ENCODE measurements around the gene NR3C2.

DNA sequence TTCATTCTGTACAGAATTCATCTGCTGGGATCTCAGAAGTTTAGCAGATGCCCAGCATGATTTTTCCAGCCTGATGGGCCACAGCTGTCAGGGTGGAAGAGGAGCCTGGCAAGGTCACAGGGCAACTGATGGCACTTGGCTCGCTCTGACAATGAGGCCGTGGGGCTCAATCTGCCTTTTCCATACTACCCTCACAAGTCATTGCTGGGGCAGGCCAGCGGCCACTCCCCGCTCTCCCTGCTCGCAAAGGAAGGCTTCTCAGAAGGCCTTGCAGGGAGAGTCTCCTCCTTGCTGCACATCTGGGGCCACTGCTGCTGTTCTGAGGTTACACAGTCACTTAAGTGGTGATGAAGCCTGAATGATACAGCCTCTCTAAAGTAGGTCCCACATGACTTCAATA is 349.1 kb downstream of the NR3C2 start:
- no peak for TF ChIP-seq CTCF (conservative IDR thresholded peaks at IDR 0.05; ENCODE audit: low read depth in 2 of 2)
- no peak for TF ChIP-seq EZH2 (IDR thresholded peaks at IDR 0.05; ENCODE audit: low read depth, unreplicated experiment)
- no peak for TF ChIP-seq JUNB (IDR thresholded peaks at IDR 0.05; ENCODE audit: unreplicated experiment)
- no peak for TF ChIP-seq STAT1 (IDR thresholded peaks at IDR 0.05; ENCODE audit: unreplicated experiment)
- no peak for TF ChIP-seq REST (IDR thresholded peaks at IDR 0.05; ENCODE audit: unreplicated experiment)
- no peak for TF ChIP-seq POLR2AphosphoS5 (IDR thresholded peaks at IDR 0.05; ENCODE audit: low read depth)
- TF ChIP-seq EZH2phosphoT487 (IDR thresholded peaks at IDR 0.05; ENCODE audit: unreplicated experiment), result no peak
